ENCODE data around the gene MAPKBP1. TPM values are rescaled to one million over a fixed set of nuclear protein-coding genes. Genes with fewer than 3 reads are reported as not detected.

MAPKBP1 gene
- total RNA-seq, 1 donor from 2014 or later = 11.9 TPM

DNA sequence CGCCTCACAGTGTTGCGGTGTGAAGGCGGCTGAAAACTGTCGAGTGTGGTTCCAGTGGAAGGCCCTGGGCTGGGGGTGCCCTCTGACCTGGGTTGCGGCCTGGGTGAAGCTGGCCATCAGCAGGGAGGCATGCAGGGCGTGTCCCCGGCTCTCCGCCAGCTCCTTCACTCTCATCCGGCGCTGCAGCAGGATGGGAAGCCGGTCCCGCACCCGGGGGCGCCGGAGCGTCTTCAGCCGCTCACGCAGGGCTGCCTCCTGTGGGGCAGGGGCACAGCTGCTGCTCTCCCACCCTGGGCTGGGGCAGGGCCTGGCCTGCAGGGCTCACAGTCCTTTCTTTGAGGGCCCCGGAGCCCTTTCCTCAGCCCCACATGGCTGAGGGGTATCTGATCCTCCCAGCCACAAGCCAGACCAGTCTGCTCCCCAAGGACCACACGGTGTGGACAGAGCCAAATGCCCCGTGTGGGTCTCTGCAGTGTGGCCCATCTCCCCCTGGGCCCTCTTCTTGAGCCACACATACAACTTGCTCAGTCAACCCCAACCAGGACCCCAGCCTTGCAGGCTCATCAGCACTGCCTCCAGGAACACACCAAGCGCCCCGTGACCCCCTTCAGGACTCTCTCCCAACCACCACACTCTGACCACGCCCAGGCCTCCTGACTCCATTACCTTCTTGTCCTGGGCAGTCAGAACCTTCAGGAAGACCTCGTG lies 92.7 kb downstream of the MAPKBP1 start:
- Histone ChIP-seq H3K36me3 (ENCODE audit: control insufficient read depth, insufficient read depth, low read length) (no peaks in the 10 kb centered on the region), H3K27me3 (ENCODE audit: control insufficient read depth, insufficient read depth, low read length) (peaks cover under 1% of the 10 kb centered on the region), H3K4me3 (ENCODE audit: low read depth, low read length) (no peak overlapping the region)
- TF ChIP-seq, protein P1, sequence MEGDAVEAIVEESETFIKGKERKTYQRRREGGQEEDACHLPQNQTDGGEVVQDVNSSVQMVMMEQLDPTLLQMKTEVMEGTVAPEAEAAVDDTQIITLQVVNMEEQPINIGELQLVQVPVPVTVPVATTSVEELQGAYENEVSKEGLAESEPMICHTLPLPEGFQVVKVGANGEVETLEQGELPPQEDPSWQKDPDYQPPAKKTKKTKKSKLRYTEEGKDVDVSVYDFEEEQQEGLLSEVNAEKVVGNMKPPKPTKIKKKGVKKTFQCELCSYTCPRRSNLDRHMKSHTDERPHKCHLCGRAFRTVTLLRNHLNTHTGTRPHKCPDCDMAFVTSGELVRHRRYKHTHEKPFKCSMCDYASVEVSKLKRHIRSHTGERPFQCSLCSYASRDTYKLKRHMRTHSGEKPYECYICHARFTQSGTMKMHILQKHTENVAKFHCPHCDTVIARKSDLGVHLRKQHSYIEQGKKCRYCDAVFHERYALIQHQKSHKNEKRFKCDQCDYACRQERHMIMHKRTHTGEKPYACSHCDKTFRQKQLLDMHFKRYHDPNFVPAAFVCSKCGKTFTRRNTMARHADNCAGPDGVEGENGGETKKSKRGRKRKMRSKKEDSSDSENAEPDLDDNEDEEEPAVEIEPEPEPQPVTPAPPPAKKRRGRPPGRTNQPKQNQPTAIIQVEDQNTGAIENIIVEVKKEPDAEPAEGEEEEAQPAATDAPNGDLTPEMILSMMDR (IDR thresholded peaks at IDR 0.05; ENCODE audit: insufficient read depth, low read length, poor library complexity, severe bottlenecking) = no peak
- no peak for DNase-seq (ENCODE audit: low read depth)

DNA sequence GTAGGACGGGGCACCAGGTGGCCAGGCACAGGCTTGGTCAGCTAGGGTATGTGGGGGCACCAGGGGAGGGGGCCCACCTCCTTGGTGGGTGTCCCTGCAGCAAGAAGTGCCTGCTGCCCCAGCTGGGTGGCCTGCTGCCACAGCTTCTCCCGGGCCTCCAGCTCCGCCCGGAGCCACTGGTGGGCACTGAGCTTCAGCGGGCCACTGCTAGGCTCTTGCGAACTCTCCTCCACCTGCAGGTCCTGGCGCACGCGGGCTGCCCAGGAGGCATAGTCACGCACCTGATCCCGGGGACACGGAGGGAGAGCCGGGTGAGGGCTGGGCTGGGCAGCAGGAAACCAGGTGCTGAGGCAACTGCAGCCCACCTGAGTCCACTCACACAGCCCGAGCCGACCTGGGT lies 94.0 kb downstream of the MAPKBP1 start:
- no peaks in the 10 kb centered on the region for H3K36me3 ChIP-seq (ENCODE audit: control insufficient read depth, insufficient read depth, low read length)
- H3K27me3 ChIP-seq (ENCODE audit: control insufficient read depth, insufficient read depth, low read length) = no peaks in the 10 kb centered on the region
- no peak for DNase-seq (ENCODE audit: low read depth)
- H3K4me3 ChIP-seq (ENCODE audit: low read depth, low read length) = no peak overlapping the region
- TF ChIP-seq, protein P1 (IDR thresholded peaks at IDR 0.05; ENCODE audit: insufficient read depth, low read length, poor library complexity, severe bottlenecking) = no peak

DNA sequence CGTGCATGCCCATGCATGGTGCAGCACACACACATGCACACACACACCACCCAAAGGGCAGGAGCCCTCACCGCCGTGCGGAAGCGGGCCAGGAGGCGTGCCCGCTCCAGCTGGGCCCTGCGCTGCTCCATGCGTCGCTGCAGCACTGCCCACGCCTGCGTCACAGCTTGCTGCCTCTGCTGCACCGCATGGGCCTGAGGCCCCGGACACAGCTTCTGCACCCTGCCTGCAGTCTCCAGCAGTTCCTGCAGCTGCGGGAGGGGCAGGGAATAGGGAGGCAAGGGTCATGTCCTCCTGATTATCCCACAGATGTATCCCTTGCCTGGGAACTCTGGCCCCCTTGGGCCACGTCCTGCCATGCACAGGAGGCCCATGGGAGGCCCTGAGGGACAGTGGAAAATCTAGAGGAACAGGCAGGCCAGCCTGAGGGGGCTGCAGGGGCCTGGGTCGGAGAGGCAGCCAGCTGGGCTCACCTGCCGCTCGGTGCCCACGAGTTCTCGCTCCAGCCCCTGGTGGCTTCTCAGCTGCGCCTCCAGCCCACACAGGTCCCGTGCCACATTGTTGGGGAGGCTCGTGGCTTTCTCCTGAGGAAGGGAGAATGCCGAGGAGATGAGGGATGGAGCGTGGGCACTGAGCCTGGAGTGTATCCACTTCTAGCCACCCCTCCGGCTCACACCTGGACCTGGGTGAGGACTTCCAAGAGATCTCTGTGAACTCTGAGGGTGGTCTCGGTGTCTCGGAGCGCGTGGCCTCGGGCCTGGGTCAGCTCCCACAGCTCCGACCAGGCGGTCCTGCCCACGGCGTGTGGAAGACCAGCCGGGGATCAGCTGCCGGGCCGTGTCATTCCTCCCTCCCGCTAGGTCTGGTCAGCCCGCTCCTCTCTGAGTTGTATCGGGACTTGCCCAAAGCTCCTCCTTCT lies 95.7 kb downstream of the MAPKBP1 start:
- no peaks in the 10 kb centered on the region for H3K36me3 ChIP-seq (ENCODE audit: control insufficient read depth, insufficient read depth, low read length)
- no peaks in the 10 kb centered on the region for H3K27me3 ChIP-seq (ENCODE audit: control insufficient read depth, insufficient read depth, low read length)
- DNase-seq (ENCODE audit: low read depth) = no peak
- H3K4me3 ChIP-seq (ENCODE audit: low read depth, low read length) = no peak overlapping the region
- TF ChIP-seq, protein P1 (IDR thresholded peaks at IDR 0.05; ENCODE audit: insufficient read depth, low read length, poor library complexity, severe bottlenecking) = no peak

DNA sequence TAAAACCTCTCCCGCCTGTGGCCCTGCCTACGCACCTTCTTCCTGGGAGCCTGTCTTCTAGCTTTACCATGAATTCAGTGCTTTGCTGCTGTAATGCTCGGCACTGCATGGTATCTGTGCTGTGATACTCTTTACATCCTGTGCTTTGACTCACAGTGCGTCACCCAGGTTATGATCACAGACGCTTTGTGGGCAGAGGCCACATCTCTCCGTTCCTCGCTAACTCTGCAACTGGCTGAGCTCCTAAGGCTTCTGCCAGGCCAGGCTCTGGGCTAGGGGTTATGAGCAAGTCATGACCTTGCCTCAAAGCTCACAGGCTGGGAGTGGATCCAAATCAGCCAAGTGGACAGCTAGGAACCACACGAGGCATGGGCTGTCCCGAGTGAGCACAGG lies 96.4 kb downstream of the MAPKBP1 start:
- TF ChIP-seq, protein P1 (IDR thresholded peaks at IDR 0.05; ENCODE audit: insufficient read depth, low read length, poor library complexity, severe bottlenecking) = no peak
- no peak overlapping the region for H3K4me3 ChIP-seq (ENCODE audit: low read depth, low read length)
- DNase-seq (ENCODE audit: low read depth) = peak; percentile 26
- no peaks in the 10 kb centered on the region for H3K36me3 ChIP-seq (ENCODE audit: control insufficient read depth, insufficient read depth, low read length)
- H3K27me3 ChIP-seq (ENCODE audit: control insufficient read depth, insufficient read depth, low read length) = no peaks in the 10 kb centered on the region

DNA sequence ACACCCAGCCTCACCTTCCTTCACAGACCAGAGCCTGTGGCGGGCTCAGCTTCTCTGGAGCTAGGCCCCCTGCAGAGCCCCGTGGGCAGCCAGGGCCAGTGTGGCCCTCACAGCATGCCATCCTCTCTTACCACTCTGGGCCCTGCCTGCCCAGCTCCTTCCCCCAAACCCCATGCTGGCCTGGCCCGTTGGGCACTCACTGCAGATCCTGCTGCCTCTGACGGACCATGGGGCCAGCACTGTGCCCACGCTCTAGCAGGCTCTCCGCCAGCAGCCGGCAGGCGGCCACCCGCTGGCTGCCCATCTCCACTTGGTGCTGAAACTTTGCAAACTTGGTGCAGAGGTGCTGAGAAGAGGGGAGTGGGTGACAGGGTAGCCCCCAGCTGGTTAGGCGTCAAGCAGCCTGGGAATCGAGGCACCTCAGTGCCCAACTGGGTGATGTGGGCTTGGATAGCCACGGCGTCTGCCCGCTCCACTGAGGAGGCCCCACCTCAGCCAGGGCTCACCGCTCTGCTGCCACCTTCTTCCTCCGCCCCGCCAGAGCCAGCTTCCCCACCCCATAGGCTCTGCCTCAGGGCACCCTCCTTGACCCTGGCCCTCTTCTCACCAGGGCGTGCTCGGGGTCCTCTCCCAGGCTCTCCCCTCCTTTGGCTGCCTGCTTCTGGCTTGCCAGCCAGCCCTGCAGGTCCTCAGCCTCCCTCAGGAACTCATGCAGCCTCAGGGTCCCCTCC lies 97.1 kb downstream of the MAPKBP1 start:
- H3K4me3 ChIP-seq (ENCODE audit: low read depth, low read length) = no peak overlapping the region
- no peaks in the 10 kb centered on the region for H3K27me3 ChIP-seq (ENCODE audit: control insufficient read depth, insufficient read depth, low read length)
- H3K36me3 ChIP-seq (ENCODE audit: control insufficient read depth, insufficient read depth, low read length) = no peaks in the 10 kb centered on the region
- DNase-seq (ENCODE audit: low read depth) = no peak
- TF ChIP-seq, protein P1 (IDR thresholded peaks at IDR 0.05; ENCODE audit: insufficient read depth, low read length, poor library complexity, severe bottlenecking) = no peak

Measured in kidney epithelial cell (primary cell).